HG03045 (cell line): ENCODE results near the gene MMRN2.

ENCODE experiments used
- ATAC-seq: cut with Tn5 transposase; IDR thresholded peaks from one replicate; pipeline ENCODE4 v1.9.1; 2021; ENCODE audit warnings: mild to moderate bottlenecking, moderate library complexity; ENCODE audit not compliant: unreplicated experiment

The MMRN2 gene

DNA sequence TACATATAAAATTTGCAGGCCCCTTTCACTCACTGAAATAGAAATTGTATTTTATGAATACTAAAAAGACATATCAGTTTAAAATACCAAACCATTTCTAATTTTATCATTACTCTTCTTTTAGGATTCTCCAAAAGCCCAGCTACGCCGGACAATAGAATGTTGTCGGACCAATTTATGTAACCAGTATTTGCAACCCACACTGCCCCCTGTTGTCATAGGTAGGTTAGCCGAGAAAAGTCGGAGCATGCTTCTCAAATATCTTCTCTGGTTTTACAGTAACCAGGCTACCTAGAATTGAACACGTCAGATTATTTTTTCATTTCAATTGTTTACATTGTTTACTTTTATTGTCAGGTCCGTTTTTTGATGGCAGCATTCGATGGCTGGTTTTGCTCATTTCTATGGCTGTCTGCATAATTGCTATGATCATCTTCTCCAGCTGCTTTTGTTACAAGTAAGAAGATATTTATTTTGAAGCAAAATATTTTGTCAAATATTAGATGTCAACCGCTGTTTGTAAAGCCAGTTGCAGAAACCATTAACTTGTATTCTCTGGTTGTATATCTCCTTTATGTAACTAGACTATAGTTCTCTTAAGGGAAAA, 57.6 kb downstream of the MMRN2 start:
- ATAC-seq: no peak

DNA sequence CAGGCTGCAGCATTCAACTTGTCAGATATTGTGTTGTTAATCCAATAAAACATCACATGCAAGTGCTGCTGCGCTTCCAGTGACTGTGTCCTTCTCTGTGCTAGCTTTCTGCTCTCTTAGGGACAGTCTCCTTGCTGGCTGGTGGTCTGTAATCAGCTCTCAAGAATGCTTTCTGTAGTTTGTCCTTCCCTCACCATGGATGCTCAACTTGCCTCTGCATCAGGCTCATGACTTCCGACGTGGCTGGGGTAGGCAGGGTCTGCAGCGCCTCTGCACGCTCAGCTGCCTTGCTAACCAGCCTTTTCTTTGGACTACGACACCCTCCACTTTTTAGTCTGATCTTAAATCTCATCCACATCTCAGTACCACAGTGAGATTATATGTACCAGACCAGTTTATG, 58.3 kb downstream of the MMRN2 start:
- no peak for ATAC-seq

- no peak for ATAC-seq
Observed at GRCh38 chr10:86898511-86898910, 58.9 kb downstream of the MMRN2 start.

DNA sequence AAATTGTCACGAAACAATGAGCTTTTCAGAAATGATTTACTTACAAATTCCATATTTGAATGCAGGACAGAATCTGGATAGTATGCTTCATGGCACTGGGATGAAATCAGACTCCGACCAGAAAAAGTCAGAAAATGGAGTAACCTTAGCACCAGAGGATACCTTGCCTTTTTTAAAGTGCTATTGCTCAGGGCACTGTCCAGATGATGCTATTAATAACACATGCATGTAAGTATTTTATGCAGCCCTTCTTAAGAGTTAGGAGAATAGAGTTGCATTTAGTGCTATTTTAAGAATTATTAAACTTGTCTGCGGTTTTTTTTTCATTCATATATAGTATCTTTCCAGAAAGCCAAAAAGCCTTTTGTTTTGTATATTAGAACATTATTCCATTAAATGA, 67.4 kb downstream of the MMRN2 start:
- no peak for ATAC-seq

GRCh38 chr10:86888585-86889381, 68.6 kb downstream of the MMRN2 start:
- ATAC-seq: peak; percentile 86
